Measurements from ENCODE around the gene PIEZO1. TPM values are rescaled to one million over a fixed set of nuclear protein-coding genes. Genes with fewer than 3 reads are reported as not detected.

PIEZO1 gene
- total RNA-seq, 2 donors from 2014 or later: 84.1 to 97.0 TPM

DNA sequence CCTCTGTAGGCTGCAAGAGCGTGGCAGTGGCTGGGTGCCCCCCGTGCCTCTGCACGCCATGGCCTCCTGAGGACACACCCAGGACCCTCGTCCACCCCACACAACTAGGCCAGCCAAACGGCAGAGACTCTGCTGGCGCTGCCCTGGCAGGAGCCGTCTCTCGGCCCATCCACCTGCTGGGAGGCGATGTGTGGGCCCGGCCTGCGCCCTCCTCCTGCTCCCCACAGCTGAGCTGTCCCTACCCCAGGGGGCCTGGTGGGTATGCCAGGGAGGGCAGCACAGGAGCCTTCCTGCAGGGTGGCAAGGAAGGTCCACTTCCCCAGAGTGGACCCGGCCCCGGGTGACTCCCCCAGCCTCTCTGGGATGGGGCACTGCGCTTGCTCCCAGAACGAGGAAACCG is 85.8 kb downstream of the PIEZO1 start:
- no peaks in the 10 kb centered on the region for H3K9me3 Mint-ChIP-seq
- no peaks in the 10 kb centered on the region for H3K27me3 Mint-ChIP-seq (ENCODE audit: insufficient read depth)
- Histone ChIP-seq H3K9ac (ENCODE audit: extremely low read depth, low read length, poor library complexity, severe bottlenecking) (no peak overlapping the region), H3K4me1 (ENCODE audit: control insufficient read depth, insufficient read depth, low read length) (no peaks in the 10 kb centered on the region), H3K27me3 (ENCODE audit: control insufficient read depth, insufficient read depth, low read length, poor library complexity, severe bottlenecking) (no peaks in the 10 kb centered on the region), H3K4me3 (ENCODE audit: low read length) (no peak overlapping the region), H3K9me3 (ENCODE audit: control insufficient read depth, low read length) (no peaks in the 10 kb centered on the region), H3K36me3 (ENCODE audit: control insufficient read depth, insufficient read depth, low read length) (no peaks in the 10 kb centered on the region), H3K27ac (ENCODE audit: low read depth, low read length) (no peak overlapping the region)
- no peak overlapping the region for H3K27ac Mint-ChIP-seq
- no peak for TF ChIP-seq CTCF (conservative IDR thresholded peaks at IDR 0.05)
- peaks cover 9% of the 10 kb centered on the region for H3K36me3 Mint-ChIP-seq (ENCODE audit: low read depth)
- no peaks in the 10 kb centered on the region for H3K4me1 Mint-ChIP-seq
- DNase-seq: no peak
- H3K4me3 Mint-ChIP-seq: no peak overlapping the region
- 93 to 100% methylated on average over 1 to 16 of the region's 16 CpGs for WGBS, 2 experiments (ENCODE audit: insufficient coverage in 1 of 2, insufficient read length in 1 of 2)

DNA sequence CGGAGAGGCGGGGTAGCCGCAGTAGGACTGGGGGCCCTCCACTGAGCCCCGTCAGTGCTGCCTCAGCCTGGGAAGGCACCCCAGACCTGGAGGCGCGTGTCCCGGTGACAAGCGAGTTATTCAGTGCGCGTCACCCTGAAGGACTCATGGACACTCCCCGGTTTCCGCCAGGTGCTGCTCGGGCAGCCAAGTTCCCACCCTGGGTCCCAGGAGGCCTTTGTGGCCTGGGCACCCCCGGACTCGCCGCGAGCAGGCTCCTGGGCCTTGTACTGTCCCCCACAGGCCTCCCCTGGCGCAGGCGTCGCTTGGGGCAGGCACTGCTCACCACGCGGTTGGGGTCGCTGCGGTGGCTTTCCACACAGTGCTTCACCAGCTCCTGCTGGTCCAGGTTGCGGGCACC is 86.4 kb downstream of the PIEZO1 start:
- no peaks in the 10 kb centered on the region for H3K9me3 Mint-ChIP-seq
- no peak for DNase-seq
- no peak overlapping the region for H3K4me3 Mint-ChIP-seq
- 94 to 95% methylated on average over 6 to 25 of the region's 25 CpGs for WGBS, 2 experiments (ENCODE audit: insufficient coverage in 1 of 2, insufficient read length in 1 of 2)
- Histone ChIP-seq H3K4me1 (ENCODE audit: control insufficient read depth, insufficient read depth, low read length) (no peaks in the 10 kb centered on the region), H3K27ac (ENCODE audit: low read depth, low read length) (no peak overlapping the region), H3K9ac (ENCODE audit: extremely low read depth, low read length, poor library complexity, severe bottlenecking) (no peak overlapping the region), H3K36me3 (ENCODE audit: control insufficient read depth, insufficient read depth, low read length) (no peaks in the 10 kb centered on the region), H3K27me3 (ENCODE audit: control insufficient read depth, insufficient read depth, low read length, poor library complexity, severe bottlenecking) (no peaks in the 10 kb centered on the region), H3K9me3 (ENCODE audit: control insufficient read depth, low read length) (no peaks in the 10 kb centered on the region), H3K4me3 (ENCODE audit: low read length) (no peak overlapping the region)
- H3K27ac Mint-ChIP-seq: no peak overlapping the region
- TF ChIP-seq CTCF (conservative IDR thresholded peaks at IDR 0.05): no peak
- no peaks in the 10 kb centered on the region for H3K27me3 Mint-ChIP-seq (ENCODE audit: insufficient read depth)
- H3K36me3 Mint-ChIP-seq (ENCODE audit: low read depth): peaks cover 9% of the 10 kb centered on the region
- no peaks in the 10 kb centered on the region for H3K4me1 Mint-ChIP-seq

DNA sequence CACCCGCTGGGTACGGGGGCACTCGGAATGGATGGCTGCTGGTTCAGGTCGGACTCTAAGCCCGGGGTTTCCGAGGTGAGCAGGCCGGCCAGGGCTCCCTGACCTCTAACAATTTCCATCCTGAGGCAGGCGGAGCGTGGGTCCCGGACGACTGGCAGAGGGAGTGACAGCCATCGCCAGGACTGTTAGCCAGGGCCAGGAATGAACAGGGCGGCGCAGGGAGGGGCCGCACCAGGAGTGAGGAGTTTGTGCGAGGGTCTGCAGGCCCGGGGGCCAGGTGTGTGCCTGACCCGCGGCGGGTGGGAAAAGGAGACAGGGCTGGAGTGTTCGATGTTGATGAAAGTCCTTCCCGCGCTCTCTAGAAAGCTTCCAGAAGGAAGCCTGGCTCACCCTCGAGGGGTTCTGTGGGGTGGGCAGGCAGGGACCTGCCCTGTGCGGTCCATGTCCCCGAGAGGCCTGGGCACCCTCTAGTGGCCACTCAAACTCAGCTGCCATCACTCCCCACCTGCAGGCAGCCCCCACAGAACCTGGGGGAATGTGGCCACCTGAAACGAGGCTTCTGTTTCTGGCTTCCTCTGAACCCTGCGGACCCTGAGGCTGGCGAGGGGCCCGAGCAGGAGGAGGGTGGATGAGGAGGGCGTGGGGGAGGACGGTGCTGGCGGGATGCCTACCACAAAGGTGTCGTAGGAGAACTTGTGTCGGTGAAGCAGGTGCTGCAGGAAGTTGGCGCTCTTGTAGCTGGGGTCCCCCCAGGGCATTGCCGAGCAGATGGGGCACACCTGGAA is 87.0 kb downstream of the PIEZO1 start:
- Mint-ChIP-seq H3K4me3 (no peak overlapping the region), H3K36me3 (ENCODE audit: low read depth) (peaks cover 9% of the 10 kb centered on the region), H3K9me3 (no peaks in the 10 kb centered on the region), H3K4me1 (no peaks in the 10 kb centered on the region), H3K27me3 (ENCODE audit: insufficient read depth) (no peaks in the 10 kb centered on the region), H3K27ac (no peak overlapping the region)
- Histone ChIP-seq H3K9ac (ENCODE audit: extremely low read depth, low read length, poor library complexity, severe bottlenecking) (no peak overlapping the region), H3K9me3 (ENCODE audit: control insufficient read depth, low read length) (no peaks in the 10 kb centered on the region), H3K4me3 (ENCODE audit: low read length) (no peak overlapping the region), H3K27ac (ENCODE audit: low read depth, low read length) (no peak overlapping the region), H3K36me3 (ENCODE audit: control insufficient read depth, insufficient read depth, low read length) (no peaks in the 10 kb centered on the region), H3K4me1 (ENCODE audit: control insufficient read depth, insufficient read depth, low read length) (no peaks in the 10 kb centered on the region), H3K27me3 (ENCODE audit: control insufficient read depth, insufficient read depth, low read length, poor library complexity, severe bottlenecking) (no peaks in the 10 kb centered on the region)
- DNase-seq: peak; percentile 76
- peak; percentile 77 for TF ChIP-seq CTCF (conservative IDR thresholded peaks at IDR 0.05)
- WGBS, 2 experiments (ENCODE audit: insufficient coverage in 1 of 2, insufficient read length in 1 of 2): 92% methylated on average over 14 to 37 of the region's 37 CpGs

All from endodermal cell (in vitro differentiated cells).